ENCODE data around the gene PAX4.

DNA sequence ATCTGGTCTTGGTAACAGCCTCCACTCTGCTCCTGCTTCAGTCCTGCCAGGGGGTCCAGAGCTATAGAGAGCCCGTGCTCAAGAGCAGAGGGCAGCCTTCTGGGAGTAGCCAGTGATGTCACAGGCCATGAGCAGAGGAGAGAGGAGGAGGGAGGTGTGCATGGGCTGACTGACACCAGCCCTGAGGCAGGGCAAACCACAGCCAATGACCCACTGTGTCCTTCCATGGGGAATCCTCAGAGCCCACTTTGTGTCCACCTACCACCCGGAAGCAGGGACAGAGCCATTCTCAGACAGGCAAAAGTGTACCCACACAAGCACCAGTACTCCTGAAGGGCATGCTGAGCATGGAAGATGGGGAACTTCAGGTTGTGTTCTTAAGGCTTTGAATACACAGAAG lies at the start of gene PAX4:
- TF ChIP-seq CTCF (IDR thresholded peaks at IDR 0.05; ENCODE audit: insufficient read depth, low read depth, low read length) (no peak), EZH2 (IDR thresholded peaks at IDR 0.05; ENCODE audit: insufficient read depth, low read length) (no peak)
